Natural killer cell (primary cell): ENCODE data around the gene CTDSP2. TPM values are rescaled to one million over a fixed set of nuclear protein-coding genes. Genes with fewer than 3 reads are reported as not detected.

Experiments used
- ATAC-seq, 3 donors: fragments of 150-1000 bp in 2 of 3; fragments of 200-7000 bp in 1 of 3; cut with Tn5 transposase; 1 replicate in 1 of 3; 2 replicates in 2 of 3; pipeline ENCODE4 v1.10.0; 2021; ENCODE audit warnings: mild to moderate bottlenecking in 2 of 3, moderate library complexity in 2 of 3
- DNase-seq, 2 donors: peaks; one replicate each; pipeline versions ENCODE4 v3.0.0 to v3.0.0-alpha.2; 2013 to 2021; ENCODE audit warnings: mixed read lengths in 1 of 2
- H3K27ac ChIP-seq: one replicate; pipeline ENCODE4 v1.5.1; 2013; ENCODE audit warnings: mild to moderate bottlenecking, low read length
- H3K27me3 ChIP-seq: one replicate; pipeline ENCODE4 v1.6.1; 2013; ENCODE audit warnings: low read length; ENCODE audit not compliant: control insufficient read depth, insufficient read depth
- H3K36me3 ChIP-seq: one replicate; pipeline ENCODE4 v1.6.1; 2013; ENCODE audit warnings: low read length; ENCODE audit not compliant: control insufficient read depth, insufficient read depth
- H3K4me1 ChIP-seq: one replicate; pipeline ENCODE4 v1.6.1; 2013; ENCODE audit warnings: low read length; ENCODE audit not compliant: control insufficient read depth, insufficient read depth
- H3K4me3 ChIP-seq: one replicate; pipeline ENCODE4 v1.5.1; 2013; ENCODE audit warnings: low read length
- H3K9me3 ChIP-seq: one replicate; pipeline ENCODE4 v1.6.1; 2013; ENCODE audit warnings: low read length; ENCODE audit not compliant: control insufficient read depth, insufficient read depth
- H3K27ac Mint-ChIP-seq, 2 donors: one replicate each; pipeline ENCODE4 v1.8.0; 2022; ENCODE audit warnings: mild to moderate bottlenecking in 2 of 2, mixed read lengths in 2 of 2, moderate library complexity in 1 of 2
- H3K27me3 Mint-ChIP-seq, 2 donors: one replicate each; pipeline ENCODE4 v1.8.0; 2022; ENCODE audit warnings: low read depth in 2 of 2, mixed read lengths in 2 of 2
- H3K36me3 Mint-ChIP-seq: one replicate; pipeline ENCODE4 v1.8.0; 2022; ENCODE audit warnings: mixed read lengths
- H3K4me1 Mint-ChIP-seq, 2 donors: one replicate each; pipeline ENCODE4 v1.8.0; 2022; ENCODE audit warnings: mixed read lengths in 2 of 2
- H3K4me3 Mint-ChIP-seq: one replicate; pipeline ENCODE4 v1.8.0; 2022; ENCODE audit warnings: mild to moderate bottlenecking, moderate library complexity, mixed read lengths
- H3K9me3 Mint-ChIP-seq, 2 donors: one replicate each; pipeline ENCODE4 v1.8.0; 2022; ENCODE audit warnings: mixed read lengths in 2 of 2
- CTCF ChIP-seq: fragments of 200-600 bp; IDR thresholded peaks from one replicate; pipeline ENCODE4 v1.8.0; 2022; ENCODE audit warnings: antibody characterized with exemption
- WGBS: methylation state at CpG from one replicate; pipeline ENCODE4 v1.1.7; 2013; ENCODE audit warnings: missing lambda C conversion rate; ENCODE audit not compliant: insufficient coverage; 5-methylcytosine and 5-hydroxymethylcytosine counted together
- intact Hi-C: fragments of 100-400 bp; cut with micrococcal nuclease; formaldehyde crosslinking; loops from one replicate; pipeline ENCODE4 v1.14.2; 2022
- total RNA-seq, 4 donors: library from RNA; stranded (reverse); fragments of 120-200 nt in 1 of 4; gene quantifications; one replicate each; pipeline versions ENCODE4 v1.2.3 to v1.2.4, GENCODE V29; 2013 to 2022

The CTDSP2 gene
- total RNA-seq, 3 donors from 2014 or later (not counting 1 experiment from before 2014, with no cell fraction given) = 93.8 to 135 (median 123) TPM

DNA sequence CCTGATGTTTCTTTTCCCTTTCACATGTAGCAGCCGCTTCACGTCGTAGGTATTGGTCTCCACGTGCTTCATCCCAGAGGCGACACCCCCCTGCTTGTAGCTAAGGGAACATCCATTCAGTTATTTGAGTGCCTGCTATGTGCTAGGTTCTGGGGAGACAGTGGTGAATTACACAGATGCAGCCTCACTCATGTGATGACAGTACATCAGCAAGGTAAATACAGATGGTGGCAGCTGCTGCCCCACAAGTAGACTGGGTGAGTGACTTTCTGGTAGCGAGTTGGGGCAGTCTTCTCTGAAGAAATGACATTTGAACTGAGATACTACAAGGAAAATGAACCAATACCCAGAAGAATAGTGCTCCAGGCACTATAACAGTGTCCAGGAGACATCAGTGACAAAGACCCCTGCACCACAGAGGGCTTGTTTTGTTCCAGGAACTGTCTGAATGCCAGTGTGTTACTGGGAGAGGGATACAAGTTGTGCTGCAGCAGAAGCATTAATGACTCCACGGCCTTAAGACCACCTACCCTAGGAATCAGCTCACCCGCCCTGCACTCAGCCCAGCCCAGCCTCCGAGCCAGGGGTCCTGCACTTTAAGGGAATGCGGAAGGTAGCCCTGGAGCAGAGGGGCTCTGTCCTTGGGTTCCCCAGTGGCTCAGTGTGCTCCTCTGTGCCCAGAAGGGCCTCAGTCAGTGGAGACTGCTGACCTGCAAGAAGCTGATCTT lies 35.3 kb downstream of the CTDSP2 start:
- Mint-ChIP-seq H3K9me3 (no peaks in the 10 kb centered on the region), H3K27ac (no peak overlapping the region), H3K4me3 (no peak overlapping the region), H3K4me1 (no peaks in the 10 kb centered on the region), H3K36me3 (no peaks in the 10 kb centered on the region), H3K27me3 (no peaks in the 10 kb centered on the region)
- H3K36me3 ChIP-seq = peaks cover 8% of the 10 kb centered on the region
- no peak for TF ChIP-seq CTCF
- H3K27me3 ChIP-seq = no peaks in the 10 kb centered on the region
- ATAC-seq (no peak), DNase-seq (no peak)
- H3K4me1 ChIP-seq = no peaks in the 10 kb centered on the region
- no peaks in the 10 kb centered on the region for H3K9me3 ChIP-seq
- H3K4me3 ChIP-seq = no peak overlapping the region
- WGBS = 89% methylated on average over 10 of the region's 10 CpGs
- H3K27ac ChIP-seq = no peak overlapping the region
- intact Hi-C loops = no loop called here

GRCh38 chr12:57810450-57810849 lies 36.1 kb downstream of the CTDSP2 start:
- Histone ChIP-seq H3K4me1 (no peaks in the 10 kb centered on the region), H3K27me3 (no peaks in the 10 kb centered on the region), H3K4me3 (no peak overlapping the region), H3K36me3 (peaks cover 8% of the 10 kb centered on the region), H3K9me3 (no peaks in the 10 kb centered on the region), H3K27ac (no peak overlapping the region)
- Mint-ChIP-seq H3K27ac (no peak overlapping the region), H3K36me3 (no peaks in the 10 kb centered on the region), H3K4me3 (no peak overlapping the region), H3K9me3 (no peaks in the 10 kb centered on the region), H3K27me3 (no peaks in the 10 kb centered on the region), H3K4me1 (no peaks in the 10 kb centered on the region)
- DNase-seq (no peak), ATAC-seq (no peak)
- intact Hi-C loops = no loop called here
- WGBS = 98% methylated on average over 5 of the region's 5 CpGs
- no peak for TF ChIP-seq CTCF

- H3K27me3 Mint-ChIP-seq = no peaks in the 10 kb centered on the region
- no peaks in the 10 kb centered on the region for H3K9me3 ChIP-seq
- 92% methylated on average over 3 of the region's 3 CpGs for WGBS
- no peak overlapping the region for H3K4me3 ChIP-seq
- H3K27ac ChIP-seq = no peak overlapping the region
- no peak overlapping the region for H3K27ac Mint-ChIP-seq
- H3K9me3 Mint-ChIP-seq = no peaks in the 10 kb centered on the region
- no peak overlapping the region for H3K4me3 Mint-ChIP-seq
- no peaks in the 10 kb centered on the region for H3K36me3 Mint-ChIP-seq
- peaks cover 8% of the 10 kb centered on the region for H3K36me3 ChIP-seq
- intact Hi-C loops = no loop called here
- ATAC-seq (no peak), DNase-seq (no peak)
- no peaks in the 10 kb centered on the region for H3K4me1 ChIP-seq
- H3K27me3 ChIP-seq = no peaks in the 10 kb centered on the region
- TF ChIP-seq CTCF = no peak
- H3K4me1 Mint-ChIP-seq = no peaks in the 10 kb centered on the region
Observed at GRCh38 chr12:57809425-57809824, 37.1 kb downstream of the CTDSP2 start.

- H3K4me1 ChIP-seq = no peaks in the 10 kb centered on the region
- Mint-ChIP-seq H3K36me3 (no peaks in the 10 kb centered on the region), H3K9me3 (no peaks in the 10 kb centered on the region), H3K27me3 (no peaks in the 10 kb centered on the region), H3K4me3 (no peak overlapping the region), H3K4me1 (no peaks in the 10 kb centered on the region), H3K27ac (no peak overlapping the region)
- no peak overlapping the region for H3K27ac ChIP-seq
- no peaks in the 10 kb centered on the region for H3K27me3 ChIP-seq
- H3K4me3 ChIP-seq = no peak overlapping the region
- no peaks in the 10 kb centered on the region for H3K9me3 ChIP-seq
- DNase-seq (no peak), ATAC-seq (no peak)
- WGBS = 94% methylated on average over 5 of the region's 5 CpGs
- intact Hi-C loops = no loop called here
- peaks cover 8% of the 10 kb centered on the region for H3K36me3 ChIP-seq
- no peak for TF ChIP-seq CTCF
Observed at GRCh38 chr12:57808351-57808750, 38.2 kb downstream of the CTDSP2 start.
